ENCODE results near the gene ARHGEF7. TPM values are rescaled to one million over a fixed set of nuclear protein-coding genes. Genes with fewer than 3 reads are reported as not detected.

Gene ARHGEF7
- total RNA-seq, 1 experiment from 2014 or later = 46.2 TPM

DNA sequence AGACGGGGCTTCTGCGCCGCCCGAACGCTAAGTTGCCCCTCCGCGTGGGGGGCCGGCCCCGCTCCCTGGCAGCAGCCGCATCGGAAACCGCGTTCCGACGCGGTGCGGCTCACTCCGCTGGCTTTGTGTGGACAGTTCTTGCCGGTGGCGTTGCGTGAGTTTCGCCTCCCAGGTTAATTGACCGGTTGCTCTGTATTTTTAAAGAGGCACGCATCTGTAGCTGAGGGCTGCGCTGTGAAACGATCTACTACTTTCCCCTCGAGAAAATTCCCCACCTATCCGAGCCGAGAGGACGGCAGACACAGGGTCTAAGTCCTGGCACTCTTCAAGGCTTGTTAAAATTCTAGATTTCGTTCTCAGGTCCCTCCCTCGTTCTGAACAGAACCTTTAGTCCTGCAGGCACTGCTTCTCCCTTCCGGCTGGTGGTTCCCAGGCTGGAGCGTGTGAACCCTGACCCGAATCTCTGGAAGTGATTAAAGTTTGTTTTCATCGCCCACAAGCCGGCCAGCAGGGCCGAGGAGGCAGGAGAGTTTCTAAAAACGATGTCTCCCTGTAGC is 933 bp downstream of the ARHGEF7 start:
- Histone ChIP-seq H3K4me2 (ENCODE audit: low read length) (no peak overlapping the region), H2AFZ (ENCODE audit: low read depth, low read length, poor library complexity, severe bottlenecking) (no peak overlapping the region), H3K27me3 (ENCODE audit: insufficient read depth, low read length) (peaks cover 5% of the 10 kb centered on the region; the same call in 1 of the 2 replicates), H3K36me3 (ENCODE audit: control insufficient read depth in 1 of 2, insufficient read depth in 2 of 2, low read length in 2 of 2) (no peaks in the 10 kb centered on the region), H3K9me2 (ENCODE audit: insufficient read depth) (no peaks in the 10 kb centered on the region), H3K79me2 (ENCODE audit: insufficient read depth, low read length) (no peaks in the 10 kb centered on the region), H3K4me3 (replicated peaks in 1 of 2; ENCODE audit: low read depth in 1 of 2, low read length in 2 of 2) (no peak overlapping the region), H3K9me3 (ENCODE audit: control insufficient read depth in 1 of 2, insufficient read depth in 1 of 2, low read depth in 1 of 2, low read length in 2 of 2) (no peaks in the 10 kb centered on the region), H3K4me1 (ENCODE audit: control insufficient read depth in 1 of 2, insufficient read depth in 2 of 2, low read length in 2 of 2) (no peaks in the 10 kb centered on the region), H3K9ac (ENCODE audit: low read length) (no peak overlapping the region), H3K27ac (ENCODE audit: low read depth, low read length) (no peak overlapping the region), H4K20me1 (ENCODE audit: insufficient read depth) (no peaks in the 10 kb centered on the region)
- no TSS peak for BruUV-seq (replicated peaks)
- ChIA-PET POLR2A (no interaction called here), RAD21 (ENCODE audit: low non-redundant PET in 1 of 2, low total read pairs in 2 of 2, uncharacterized antibody in 2 of 2, unreplicated experiment in 2 of 2) (no interaction called here), CTCF (no interaction called here)
- TF ChIP-seq JUND (IDR thresholded peaks at IDR 0.05) = no peak
- no peak for TF ChIP-seq TCF7L2 (IDR thresholded peaks at IDR 0.05; ENCODE audit: borderline replicate concordance, extremely low read depth, insufficient read depth, insufficient read length)
- no peak for TF ChIP-seq SRF (IDR thresholded peaks at IDR 0.05; ENCODE audit: low read depth)
- no peak for TF ChIP-seq EGR1 (IDR thresholded peaks at IDR 0.05; ENCODE audit: low read depth)
- TF ChIP-seq EZH2 (IDR thresholded peaks at IDR 0.05) = no peak
- no peak for TF ChIP-seq POLR2A (IDR thresholded peaks at IDR 0.05; ENCODE audit: borderline replicate concordance, extremely low read depth, insufficient read depth, insufficient read length)
- no peak for TF ChIP-seq YY1 (IDR thresholded peaks at IDR 0.05; ENCODE audit: extremely low read depth, insufficient replicate concordance, low read depth, low read length)
- no peak for TF ChIP-seq ATF3 (IDR thresholded peaks at IDR 0.05)
- no peak for TF ChIP-seq ELF1 (IDR thresholded peaks at IDR 0.05; ENCODE audit: borderline replicate concordance, low read depth)
- no peak for TF ChIP-seq SP1 (IDR thresholded peaks at IDR 0.05; ENCODE audit: low read depth)
- no peak for TF ChIP-seq RAD21 (IDR thresholded peaks at IDR 0.05; ENCODE audit: low read depth)
- TF ChIP-seq, protein P1, sequence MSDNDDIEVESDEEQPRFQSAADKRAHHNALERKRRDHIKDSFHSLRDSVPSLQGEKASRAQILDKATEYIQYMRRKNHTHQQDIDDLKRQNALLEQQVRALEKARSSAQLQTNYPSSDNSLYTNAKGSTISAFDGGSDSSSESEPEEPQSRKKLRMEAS (IDR thresholded peaks at IDR 0.05) = no peak
- no peak for TF ChIP-seq ZFX (IDR thresholded peaks at IDR 0.05)
- TF ChIP-seq REST (IDR thresholded peaks at IDR 0.05; ENCODE audit: low read depth) = no peak
- TF ChIP-seq, protein P2, sequence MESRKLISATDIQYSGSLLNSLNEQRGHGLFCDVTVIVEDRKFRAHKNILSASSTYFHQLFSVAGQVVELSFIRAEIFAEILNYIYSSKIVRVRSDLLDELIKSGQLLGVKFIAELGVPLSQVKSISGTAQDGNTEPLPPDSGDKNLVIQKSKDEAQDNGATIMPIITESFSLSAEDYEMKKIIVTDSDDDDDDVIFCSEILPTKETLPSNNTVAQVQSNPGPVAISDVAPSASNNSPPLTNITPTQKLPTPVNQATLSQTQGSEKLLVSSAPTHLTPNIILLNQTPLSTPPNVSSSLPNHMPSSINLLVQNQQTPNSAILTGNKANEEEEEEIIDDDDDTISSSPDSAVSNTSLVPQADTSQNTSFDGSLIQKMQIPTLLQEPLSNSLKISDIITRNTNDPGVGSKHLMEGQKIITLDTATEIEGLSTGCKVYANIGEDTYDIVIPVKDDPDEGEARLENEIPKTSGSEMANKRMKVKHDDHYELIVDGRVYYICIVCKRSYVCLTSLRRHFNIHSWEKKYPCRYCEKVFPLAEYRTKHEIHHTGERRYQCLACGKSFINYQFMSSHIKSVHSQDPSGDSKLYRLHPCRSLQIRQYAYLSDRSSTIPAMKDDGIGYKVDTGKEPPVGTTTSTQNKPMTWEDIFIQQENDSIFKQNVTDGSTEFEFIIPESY (IDR thresholded peaks at IDR 0.05; ENCODE audit: extremely low read depth, insufficient replicate concordance, low read length) = no peak
- TF ChIP-seq CTCF (IDR thresholded peaks at IDR 0.05 in 2 of 3, conservative IDR thresholded peaks at IDR 0.05 in 1 of 3; ENCODE audit: borderline replicate concordance in 1 of 3, insufficient read depth in 1 of 3, low read depth in 2 of 3, low read length in 2 of 3) = no peak
- TF ChIP-seq SIN3A (IDR thresholded peaks at IDR 0.05; ENCODE audit: low read depth) = no peak
- DNase-seq (ENCODE audit: low read depth, low spot score) (no peak), ATAC-seq (no peak)
- intact Hi-C loops (cut with micrococcal nuclease) = no loop called here
